Measurements from ENCODE around the gene ITPR1.

The ITPR1 gene

GRCh38 chr3:4780545-4780957 lies 287.4 kb downstream of the ITPR1 start:
- no peak for TF ChIP-seq CTCF (IDR thresholded peaks at IDR 0.05; ENCODE audit: low read depth, low read length)
- DNase-seq (ENCODE audit: low read depth in 2 of 2) = no peak
- H3K4me3 ChIP-seq (replicated peaks in 1 of 2; ENCODE audit: low read depth in 2 of 2, low read length in 2 of 2) = no peak overlapping the region

- DNase-seq (ENCODE audit: low read depth in 2 of 2) = peak in 1 of 2 donors; percentile 28
- no peak for TF ChIP-seq CTCF (IDR thresholded peaks at IDR 0.05; ENCODE audit: low read depth, low read length)
- no peak overlapping the region for H3K4me3 ChIP-seq (replicated peaks in 1 of 2; ENCODE audit: low read depth in 2 of 2, low read length in 2 of 2)
Observed at GRCh38 chr3:4782095-4782494, 288.9 kb downstream of the ITPR1 start.

- H3K4me3 ChIP-seq (replicated peaks in 1 of 2; ENCODE audit: low read depth in 2 of 2, low read length in 2 of 2) = no peak overlapping the region
- DNase-seq (ENCODE audit: low read depth in 2 of 2) = no peak
- no peak for TF ChIP-seq CTCF (IDR thresholded peaks at IDR 0.05; ENCODE audit: low read depth, low read length)
Observed at GRCh38 chr3:4785551-4785950, 292.4 kb downstream of the ITPR1 start.

GRCh38 chr3:4786431-4786830 lies 293.3 kb downstream of the ITPR1 start:
- TF ChIP-seq CTCF (IDR thresholded peaks at IDR 0.05; ENCODE audit: low read depth, low read length) = no peak
- peak in 1 of 2 donors; percentile 16 for DNase-seq (ENCODE audit: low read depth in 2 of 2)
- H3K4me3 ChIP-seq (replicated peaks in 1 of 2; ENCODE audit: low read depth in 2 of 2, low read length in 2 of 2) = no peak overlapping the region

GRCh38 chr3:4791358-4791757 lies 298.2 kb downstream of the ITPR1 start:
- TF ChIP-seq CTCF (IDR thresholded peaks at IDR 0.05; ENCODE audit: low read depth, low read length) = no peak
- no peak for DNase-seq (ENCODE audit: low read depth in 2 of 2)
- no peak overlapping the region for H3K4me3 ChIP-seq (replicated peaks in 1 of 2; ENCODE audit: low read depth in 2 of 2, low read length in 2 of 2)

- DNase-seq (ENCODE audit: low read depth in 2 of 2) = no peak
- TF ChIP-seq CTCF (IDR thresholded peaks at IDR 0.05; ENCODE audit: low read depth, low read length) = no peak
- no peak overlapping the region for H3K4me3 ChIP-seq (replicated peaks in 1 of 2; ENCODE audit: low read depth in 2 of 2, low read length in 2 of 2)
Observed at GRCh38 chr3:4793311-4793710, 300.2 kb downstream of the ITPR1 start.

- H3K4me3 ChIP-seq (replicated peaks in 1 of 2; ENCODE audit: low read depth in 2 of 2, low read length in 2 of 2) = no peak overlapping the region
- DNase-seq (ENCODE audit: low read depth in 2 of 2) = no peak
- TF ChIP-seq CTCF (IDR thresholded peaks at IDR 0.05; ENCODE audit: low read depth, low read length) = no peak
Observed at GRCh38 chr3:4794331-4794730, 301.2 kb downstream of the ITPR1 start.

All from cardiac fibroblast (primary cell).